Measurements from ENCODE around the gene CFAP141. TPM values are rescaled to one million over a fixed set of nuclear protein-coding genes. Genes with fewer than 3 reads are reported as not detected.
"Not testable (repeated sequence)": the region's sequence is repeated elsewhere in the genome, so short reads cannot be mapped to it uniquely, and the experiment has no call there.

CFAP141 gene
- total RNA-seq, 2 donors from 2014 or later: not detected

GRCh38 chr1:154220071-154220969 is 14.2 kb upstream of the CFAP141 start, which contains the start of gene UBAP2L:
Gene UBAP2L (plus strand): TSS chr1:154220955. CDS start chr1:154225124, 4,169 bp downstream.
- Mint-ChIP-seq H3K9me3 (peaks cover 0 to 4% of the 10 kb centered on the region in 2 donors), H3K27ac (peak within 1 kb of the TSS; percentile 97 to 100), H3K36me3 (peaks cover 51 to 65% of the 10 kb centered on the region in 2 donors)
- DNase-seq (ENCODE audit: low spot score in 2 of 2): peak; percentile 95 to 100
- peak; percentile 94 to 96 for ATAC-seq

GRCh38 chr1:154219541-154219940 is 13.4 kb upstream of the CFAP141 start:
- DNase-seq (ENCODE audit: low spot score in 2 of 2): no peak
- ATAC-seq: no peak
- H3K9me3 Mint-ChIP-seq: peaks cover 0 to 4% of the 10 kb centered on the region in 2 donors
- H3K36me3 Mint-ChIP-seq: peaks cover 51 to 65% of the 10 kb centered on the region in 2 donors
- H3K27ac Mint-ChIP-seq: peak overlapping the region; percentile 97

- ATAC-seq (no peak), DNase-seq (ENCODE audit: low spot score in 2 of 2) (no peak)
- H3K36me3 Mint-ChIP-seq: peaks cover 51 to 69% of the 10 kb centered on the region in 2 donors
- H3K9me3 Mint-ChIP-seq: peaks cover 0 to 4% of the 10 kb centered on the region in 2 donors
- H3K27ac Mint-ChIP-seq: peak overlapping the region; percentile 51 to 97
Observed at GRCh38 chr1:154218545-154218944, 12.4 kb upstream of the CFAP141 start.

GRCh38 chr1:154213274-154213673 is 7.1 kb upstream of the CFAP141 start:
- no peak for DNase-seq (ENCODE audit: low spot score in 2 of 2)
- Mint-ChIP-seq H3K27ac (peak overlapping the region; percentile 81 to 87), H3K9me3 (no peaks in the 10 kb centered on the region), H3K36me3 (peaks cover 15 to 45% of the 10 kb centered on the region in 2 donors)
- ATAC-seq: peak; percentile 90 to 96

- DNase-seq (ENCODE audit: low spot score in 2 of 2) (no peak), ATAC-seq (no peak)
- Mint-ChIP-seq H3K36me3 (peaks cover 6 to 45% of the 10 kb centered on the region in 2 donors), H3K27ac (peak overlapping the region; percentile 54 to 91), H3K9me3 (no peaks in the 10 kb centered on the region)
Observed at GRCh38 chr1:154212083-154212482, 6.0 kb upstream of the CFAP141 start.

- ATAC-seq (no peak), DNase-seq (ENCODE audit: low spot score in 2 of 2) (no peak)
- Mint-ChIP-seq H3K36me3 (peaks cover 6 to 42% of the 10 kb centered on the region in 2 donors), H3K9me3 (no peaks in the 10 kb centered on the region), H3K27ac (peak overlapping the region; percentile 17 to 71)
Observed at GRCh38 chr1:154208677-154209388, 2.7 kb upstream of the CFAP141 start.

GRCh38 chr1:154207262-154207661 is 1.1 kb upstream of the CFAP141 start:
- ATAC-seq: no peak
- peaks cover 4 to 40% of the 10 kb centered on the region in 2 donors for H3K36me3 Mint-ChIP-seq
- DNase-seq (ENCODE audit: low spot score in 2 of 2): no peak
- peak overlapping the region; percentile 71 to 73 for H3K27ac Mint-ChIP-seq
- H3K9me3 Mint-ChIP-seq: no peaks in the 10 kb centered on the region

- DNase-seq (ENCODE audit: low spot score in 2 of 2); H3K9me3 Mint-ChIP-seq: not testable (repeated sequence)
- Mint-ChIP-seq H3K27ac (peak overlapping the region; percentile 63 to 76), H3K36me3 (peaks cover 0 to 33% of the 10 kb centered on the region in 2 donors)
- peak in 1 of 2 donors; percentile 64 for ATAC-seq
Observed at GRCh38 chr1:154205778-154206177, 355 bp downstream of the CFAP141 start.

- Mint-ChIP-seq H3K27ac (no peak overlapping the region), H3K9me3 (no peaks in the 10 kb centered on the region), H3K36me3 (no peaks in the 10 kb centered on the region)
- ATAC-seq: peak; percentile 13 to 36
- no peak for DNase-seq (ENCODE audit: low spot score in 2 of 2)
Observed at GRCh38 chr1:154199563-154199879, 6.6 kb downstream of the CFAP141 start.

- ATAC-seq (peak; percentile 64 to 76), DNase-seq (ENCODE audit: low spot score in 2 of 2) (peak in 1 of 2 donors; percentile 53)
- Mint-ChIP-seq H3K36me3 (no peaks in the 10 kb centered on the region), H3K9me3 (no peaks in the 10 kb centered on the region), H3K27ac (no peak overlapping the region)
Observed at GRCh38 chr1:154198756-154199562, 7.2 kb downstream of the CFAP141 start.

- Mint-ChIP-seq H3K27ac (peak overlapping the region in 1 of 2 donors; percentile 7), H3K9me3 (no peaks in the 10 kb centered on the region), H3K36me3 (no peaks in the 10 kb centered on the region)
- no peak for DNase-seq (ENCODE audit: low spot score in 2 of 2)
- no peak for ATAC-seq
Observed at GRCh38 chr1:154193821-154194220, 12.3 kb downstream of the CFAP141 start.

GRCh38 chr1:154192476-154192875 is 13.7 kb downstream of the CFAP141 start:
- ATAC-seq (no peak), DNase-seq (ENCODE audit: low spot score in 2 of 2) (no peak)
- H3K27ac Mint-ChIP-seq: no peak overlapping the region
- H3K36me3 Mint-ChIP-seq: no peaks in the 10 kb centered on the region
- no peaks in the 10 kb centered on the region for H3K9me3 Mint-ChIP-seq

- H3K9me3 Mint-ChIP-seq: no peaks in the 10 kb centered on the region
- H3K27ac Mint-ChIP-seq: peak within 1 kb of the TSS in 1 of 2 donors; percentile 39
- DNase-seq (ENCODE audit: low spot score in 2 of 2) (no peak), ATAC-seq (no peak)
- no peaks in the 10 kb centered on the region for H3K36me3 Mint-ChIP-seq
Observed at GRCh38 chr1:154191990-154192461, 14.1 kb downstream of the CFAP141 start, which contains the start of gene TPM3. Gene TPM3 (minus strand): TSS chr1:154192100. CDS start chr1:154192018, 82 bp downstream.

- Mint-ChIP-seq H3K9me3 (no peaks in the 10 kb centered on the region), H3K27ac (no peak overlapping the region), H3K36me3 (no peaks in the 10 kb centered on the region)
- DNase-seq (ENCODE audit: low spot score in 2 of 2) (no peak), ATAC-seq (no peak)
Observed at GRCh38 chr1:154190550-154190949, 15.6 kb downstream of the CFAP141 start.

- Mint-ChIP-seq H3K9me3 (no peaks in the 10 kb centered on the region), H3K27ac (peak overlapping the region in 1 of 2 donors; percentile 3), H3K36me3 (peaks cover 13% of the 10 kb centered on the region in 2 donors)
- ATAC-seq: no peak
- no peak for DNase-seq (ENCODE audit: low spot score in 2 of 2)
Observed at GRCh38 chr1:154186852-154187501, 19.2 kb downstream of the CFAP141 start.

- DNase-seq (ENCODE audit: low spot score in 2 of 2) (peak; percentile 70 to 76), ATAC-seq (no peak)
- no peak overlapping the region for H3K27ac Mint-ChIP-seq
- H3K9me3 Mint-ChIP-seq: no peaks in the 10 kb centered on the region
- peaks cover 21% of the 10 kb centered on the region in 2 donors for H3K36me3 Mint-ChIP-seq
Observed at GRCh38 chr1:154186177-154186576, 20.0 kb downstream of the CFAP141 start.
